GM12878 (cell line): ENCODE measurements around the gene ZBTB16.

ENCODE experiments used
- CBFB ChIP-seq: IDR thresholded peaks from 2 replicates; pipeline ENCODE4 v1.6.1; 2016; ENCODE audit warnings: antibody characterized with exemption, low read depth
- EZH2 ChIP-seq: IDR thresholded peaks from 2 replicates; pipeline ENCODE4 v1.6.1; 2012; ENCODE audit warnings: low read depth, mild to moderate bottlenecking, control low read depth, inconsistent platforms, low read length, borderline replicate concordance; ENCODE audit not compliant: control insufficient read depth
- SMAD1 ChIP-seq: fragments of 450-650 bp; IDR thresholded peaks from 2 replicates; pipeline ENCODE4 v1.6.1; 2018; ENCODE audit warnings: mild to moderate bottlenecking, low read depth; ENCODE audit not compliant: partially characterized antibody
- STAT3 ChIP-seq: IDR thresholded peaks from 2 replicates; pipeline ENCODE4 v1.6.1; 2011; ENCODE audit warnings: low read depth, low read length, improper control_type of control experiment
- TCF12 ChIP-seq: IDR thresholded peaks from 2 replicates; pipeline ENCODE4 v1.6.1; 2011; ENCODE audit warnings: low read depth, mild to moderate bottlenecking, low read length
- TF ChIP-seq, protein P1 (sequence below): IDR thresholded peaks from 2 replicates; pipeline ENCODE4 v1.6.1; 2012; ENCODE audit warnings: low read length, inconsistent platforms
- TF ChIP-seq, protein P2 (sequence below): IDR thresholded peaks from 2 replicates; pipeline ENCODE4 v1.6.1; 2012; ENCODE audit warnings: low read depth, low read length, improper control_type of control experiment

DNA sequence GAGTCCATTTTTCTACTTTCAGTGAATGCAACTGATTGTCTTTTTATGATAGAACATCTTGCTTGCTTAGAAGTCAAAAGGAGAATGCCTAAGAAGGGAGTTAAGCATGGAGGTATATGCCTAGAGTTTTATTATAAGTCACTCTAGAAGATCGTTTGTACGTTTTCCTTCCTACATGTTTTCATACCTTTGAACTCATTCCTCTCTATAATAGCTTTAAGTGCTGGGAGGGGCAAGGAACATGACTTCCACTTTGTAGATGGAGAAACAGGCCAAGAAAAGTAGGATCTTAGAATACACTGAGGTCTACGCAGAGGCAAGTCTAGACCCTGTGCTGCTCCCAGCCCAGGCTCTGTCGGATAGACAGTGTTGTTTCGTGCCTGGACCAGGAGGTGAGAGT lies 114.3 kb downstream of the ZBTB16 start:
- TF ChIP-seq, protein P1, sequence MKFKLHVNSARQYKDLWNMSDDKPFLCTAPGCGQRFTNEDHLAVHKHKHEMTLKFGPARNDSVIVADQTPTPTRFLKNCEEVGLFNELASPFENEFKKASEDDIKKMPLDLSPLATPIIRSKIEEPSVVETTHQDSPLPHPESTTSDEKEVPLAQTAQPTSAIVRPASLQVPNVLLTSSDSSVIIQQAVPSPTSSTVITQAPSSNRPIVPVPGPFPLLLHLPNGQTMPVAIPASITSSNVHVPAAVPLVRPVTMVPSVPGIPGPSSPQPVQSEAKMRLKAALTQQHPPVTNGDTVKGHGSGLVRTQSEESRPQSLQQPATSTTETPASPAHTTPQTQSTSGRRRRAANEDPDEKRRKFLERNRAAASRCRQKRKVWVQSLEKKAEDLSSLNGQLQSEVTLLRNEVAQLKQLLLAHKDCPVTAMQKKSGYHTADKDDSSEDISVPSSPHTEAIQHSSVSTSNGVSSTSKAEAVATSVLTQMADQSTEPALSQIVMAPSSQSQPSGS: no peak
- TF ChIP-seq TCF12 (no peak), CBFB (no peak), SMAD1 (no peak), EZH2 (no peak), STAT3 (no peak)
- TF ChIP-seq, protein P2, sequence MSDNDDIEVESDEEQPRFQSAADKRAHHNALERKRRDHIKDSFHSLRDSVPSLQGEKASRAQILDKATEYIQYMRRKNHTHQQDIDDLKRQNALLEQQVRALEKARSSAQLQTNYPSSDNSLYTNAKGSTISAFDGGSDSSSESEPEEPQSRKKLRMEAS: no peak
